T follicular helper cell (primary cell): ENCODE data around the gene RFX3.

ENCODE experiments used
- DNase-seq: peaks from one replicate; pipeline ENCODE4 v3.0.0-alpha.2; 2020; ENCODE audit warnings: low read depth

The RFX3 gene

GRCh38 chr9:3513265-3513818, 12.5 kb downstream of the RFX3 start:
- DNase-seq = no peak

- no peak for DNase-seq
Measured at GRCh38 chr9:3511551-3511950, 14.2 kb downstream of the RFX3 start.

- DNase-seq = no peak
Measured at GRCh38 chr9:3510796-3511195, 15.0 kb downstream of the RFX3 start.

GRCh38 chr9:3509926-3510325, 15.9 kb downstream of the RFX3 start:
- DNase-seq = no peak

GRCh38 chr9:3508521-3509291, 17.1 kb downstream of the RFX3 start:
- no peak for DNase-seq

GRCh38 chr9:3508078-3508431, 17.7 kb downstream of the RFX3 start:
- no peak for DNase-seq

- DNase-seq = no peak
Measured at GRCh38 chr9:3507395-3508077, 18.3 kb downstream of the RFX3 start.

- no peak for DNase-seq
Measured at GRCh38 chr9:3506164-3506563, 19.6 kb downstream of the RFX3 start.

GRCh38 chr9:3502560-3503398, 23.0 kb downstream of the RFX3 start:
- no peak for DNase-seq

- no peak for DNase-seq
Measured at GRCh38 chr9:3500044-3500443, 25.8 kb downstream of the RFX3 start.

GRCh38 chr9:3498691-3499090, 27.1 kb downstream of the RFX3 start:
- DNase-seq = no peak

GRCh38 chr9:3497857-3498256, 27.9 kb downstream of the RFX3 start:
- no peak for DNase-seq

- DNase-seq = no peak
Measured at GRCh38 chr9:3497401-3497800, 28.4 kb downstream of the RFX3 start.

- no peak for DNase-seq
Measured at GRCh38 chr9:3495855-3496254, 29.9 kb downstream of the RFX3 start.

- no peak for DNase-seq
Measured at GRCh38 chr9:3492214-3492613, 33.6 kb downstream of the RFX3 start.

GRCh38 chr9:3491450-3491849, 34.4 kb downstream of the RFX3 start:
- DNase-seq = no peak

- no peak for DNase-seq
Measured at GRCh38 chr9:3490957-3491356, 34.8 kb downstream of the RFX3 start.

- no peak for DNase-seq
Measured at GRCh38 chr9:3482578-3482977, 43.2 kb downstream of the RFX3 start.

- no peak for DNase-seq
Measured at GRCh38 chr9:3480353-3480655, 45.5 kb downstream of the RFX3 start.

GRCh38 chr9:3479514-3480352, 46.1 kb downstream of the RFX3 start:
- DNase-seq = no peak

- no peak for DNase-seq
Measured at GRCh38 chr9:3478549-3478953, 47.2 kb downstream of the RFX3 start.
